HEK293 (cell line): ENCODE results near the gene CHST3.
A peak's percentile ranks its signal among the peaks of the same experiment; 100 is the strongest.

Experiments used
- CTCF ChIA-PET: fragments of 350-600 bp; formaldehyde crosslinking; extraction: SDS; loops from one replicate; lab custom pipeline; 2021; ENCODE audit warnings: antibody characterized with exemption; lab: Yijun Ruan, JAX
- POLR2A ChIA-PET: fragments of 300-600 bp; formaldehyde crosslinking; extraction: SDS; loops from one replicate; lab custom pipeline; 2020; ENCODE audit warnings: antibody characterized with exemption, inconsistent platforms; lab: Yijun Ruan, JAX
- H3K27ac ChIP-seq: fragments of 200-500 bp; sonication (Bioruptor generic); 2 replicates; pipeline ENCODE4 v1.5.1; 2014; ENCODE audit warnings: low read depth, low read length, control low read depth, inconsistent platforms; ENCODE audit errors: extremely low read depth
- H3K36me3 ChIP-seq, 2 experiments: fragments of 200-500 bp in 1 of 2; sonication (Bioruptor generic) in 1 of 2; 1 replicate in 1 of 2; 2 replicates in 1 of 2; pipeline ENCODE4 v1.5.1; 2014 to 2017; ENCODE audit warnings: inconsistent platforms in 2 of 2, low read length in 2 of 2; ENCODE audit not compliant: control insufficient read depth in 2 of 2, insufficient read depth in 1 of 2
- H3K4me1 ChIP-seq: fragments of 200-500 bp; sonication (Bioruptor generic); 2 replicates; pipeline ENCODE4 v1.5.1; 2014; ENCODE audit warnings: mild to moderate bottlenecking, low read length, inconsistent platforms; ENCODE audit not compliant: control insufficient read depth, insufficient read depth
- H3K4me3 ChIP-seq: 2 replicates; pipeline ENCODE4 v1.5.1; 2011; ENCODE audit warnings: low read depth, mild to moderate bottlenecking, control low read depth, low read length, moderate library complexity
- H3K9me3 ChIP-seq: fragments of 200-500 bp; sonication (Bioruptor generic); 2 replicates; pipeline ENCODE4 v1.5.1; 2014; ENCODE audit warnings: low read depth, low read length, inconsistent platforms; ENCODE audit not compliant: control insufficient read depth, insufficient read depth
- BCL11A ChIP-seq: fragments of 450-650 bp; formaldehyde crosslinking; IDR thresholded peaks from 2 replicates; pipeline ENCODE4 v1.5.1; 2016; ENCODE audit warnings: low read depth, missing biosample characterization, missing genetic modification characterization
- EGR2 ChIP-seq: fragments of 450-650 bp; formaldehyde crosslinking; IDR thresholded peaks from 2 replicates; pipeline ENCODE4 v1.5.1; 2016; ENCODE audit warnings: low read depth, missing biosample characterization, missing genetic modification characterization
- KLF1 ChIP-seq: fragments of 450-650 bp; formaldehyde crosslinking; IDR thresholded peaks from 2 replicates; pipeline ENCODE4 v1.5.1; 2016; ENCODE audit warnings: missing biosample characterization, missing genetic modification characterization
- ZEB2 ChIP-seq: fragments of 450-650 bp; formaldehyde crosslinking; IDR thresholded peaks from 2 replicates; pipeline ENCODE4 v1.5.1; 2016; ENCODE audit warnings: missing biosample characterization, missing genetic modification characterization
- ZFHX2 ChIP-seq: fragments of 450-650 bp; formaldehyde crosslinking; conservative IDR thresholded peaks from 2 replicates; pipeline ENCODE4 v1.5.1; 2016; ENCODE audit warnings: missing biosample characterization, missing genetic modification characterization
- ZFP69B ChIP-seq: fragments of 450-650 bp; formaldehyde crosslinking; IDR thresholded peaks from 2 replicates; pipeline ENCODE4 v1.5.1; 2016; ENCODE audit warnings: missing biosample characterization, missing genetic modification characterization
- ZIC2 ChIP-seq: fragments of 450-650 bp; formaldehyde crosslinking; IDR thresholded peaks from 2 replicates; pipeline ENCODE4 v1.5.1; 2016; ENCODE audit warnings: missing biosample characterization, missing genetic modification characterization
- ZNF561 ChIP-seq: fragments of 450-650 bp; IDR thresholded peaks from 2 replicates; pipeline ENCODE4 v1.5.1; 2018; ENCODE audit warnings: missing biosample characterization, missing genetic modification characterization, borderline replicate concordance
- ZNF600 ChIP-seq: fragments of 450-650 bp; formaldehyde crosslinking; IDR thresholded peaks from 2 replicates; pipeline ENCODE4 v1.5.1; 2016; ENCODE audit warnings: missing biosample characterization, missing genetic modification characterization
- ZNF664 ChIP-seq: fragments of 450-650 bp; formaldehyde crosslinking; IDR thresholded peaks from 2 replicates; pipeline ENCODE4 v1.5.1; 2016; ENCODE audit warnings: missing biosample characterization, missing genetic modification characterization
- TF ChIP-seq, protein P1 (sequence below): fragments of 450-650 bp; formaldehyde crosslinking; IDR thresholded peaks from 2 replicates; pipeline ENCODE4 v1.5.1; 2016; ENCODE audit warnings: missing biosample characterization, missing genetic modification characterization
- TF ChIP-seq, protein P2 (sequence below): fragments of 450-650 bp; formaldehyde crosslinking; IDR thresholded peaks from 2 replicates; pipeline ENCODE4 v1.5.1; 2016; ENCODE audit warnings: missing biosample characterization, missing genetic modification characterization
- TF ChIP-seq, protein P3 (sequence below): fragments of 450-650 bp; formaldehyde crosslinking; IDR thresholded peaks from 2 replicates; pipeline ENCODE4 v1.5.1; 2016; ENCODE audit warnings: missing biosample characterization, missing genetic modification characterization
- TF ChIP-seq, protein P4 (sequence below): fragments of 450-650 bp; formaldehyde crosslinking; optimal IDR thresholded peaks from 2 replicates; pipeline ENCODE3; 2016; ENCODE audit warnings: missing biosample characterization, mild to moderate bottlenecking, missing genetic modification characterization
- TF ChIP-seq, protein P5 (sequence below): fragments of 450-650 bp; formaldehyde crosslinking; IDR thresholded peaks from 2 replicates; pipeline ENCODE4 v1.5.1; 2016; ENCODE audit warnings: missing biosample characterization, missing genetic modification characterization, low read depth

The CHST3 gene

DNA sequence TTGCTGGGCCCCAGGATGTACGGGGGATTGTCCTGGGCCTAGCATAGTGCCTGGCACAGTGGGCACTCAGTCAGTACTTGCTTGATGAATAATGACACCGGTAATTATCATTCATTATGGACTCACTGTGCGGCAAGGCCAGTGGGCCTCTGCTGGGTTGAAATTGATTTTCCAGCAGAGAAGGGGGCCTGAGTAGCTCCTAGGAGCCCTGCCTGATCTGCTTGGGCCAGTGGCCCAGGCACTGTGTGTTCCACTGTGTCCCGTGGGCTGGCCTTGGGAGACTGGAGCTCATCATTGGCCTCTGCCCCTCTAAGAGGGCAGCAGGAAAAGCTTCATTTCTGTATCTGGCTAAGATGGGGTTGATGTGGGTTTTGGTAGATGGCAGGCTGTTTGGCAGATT is 1.4 kb downstream of the CHST3 start:
- H3K9me3 ChIP-seq, result no peaks in the 10 kb centered on the region
- H3K4me3 ChIP-seq, result peak overlapping the region; percentile 62
- no peaks in the 10 kb centered on the region for H3K36me3 ChIP-seq
- TF ChIP-seq KLF1 (0 out of 2 replicates have a peak, but pooled peaks have one; percentile 1), ZIC2 (tag by site-specific recombination) (peak; percentile 59; the same call in 1 of the 2 replicates), ZNF561 (no peak)
- TF ChIP-seq, protein P1, sequence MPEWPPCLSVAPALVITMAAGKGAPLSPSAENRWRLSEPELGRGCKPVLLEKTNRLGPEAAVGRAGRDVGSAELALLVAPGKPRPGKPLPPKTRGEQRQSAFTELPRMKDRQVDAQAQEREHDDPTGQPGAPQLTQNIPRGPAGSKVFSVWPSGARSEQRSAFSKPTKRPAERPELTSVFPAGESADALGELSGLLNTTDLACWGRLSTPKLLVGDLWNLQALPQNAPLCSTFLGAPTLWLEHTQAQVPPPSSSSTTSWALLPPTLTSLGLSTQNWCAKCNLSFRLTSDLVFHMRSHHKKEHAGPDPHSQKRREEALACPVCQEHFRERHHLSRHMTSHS, result no peak
- ChIA-PET POLR2A (interaction anchor here (0.6 kb wide), 1 partner anchor 62 kb away, joined by 6 read pairs; no protein-coding TSS in a partner anchor), CTCF (interaction anchor here (1.1 to 1.9 kb wide), 5 partner anchors 8 to 82 kb away, joined by 3 to 9 read pairs (median 4); no protein-coding TSS in a partner anchor)
- H3K27ac ChIP-seq, result peak overlapping the region; percentile 19; the same call in 1 of the 2 replicates
- H3K4me1 ChIP-seq, result peaks cover 9% of the 10 kb centered on the region

DNA sequence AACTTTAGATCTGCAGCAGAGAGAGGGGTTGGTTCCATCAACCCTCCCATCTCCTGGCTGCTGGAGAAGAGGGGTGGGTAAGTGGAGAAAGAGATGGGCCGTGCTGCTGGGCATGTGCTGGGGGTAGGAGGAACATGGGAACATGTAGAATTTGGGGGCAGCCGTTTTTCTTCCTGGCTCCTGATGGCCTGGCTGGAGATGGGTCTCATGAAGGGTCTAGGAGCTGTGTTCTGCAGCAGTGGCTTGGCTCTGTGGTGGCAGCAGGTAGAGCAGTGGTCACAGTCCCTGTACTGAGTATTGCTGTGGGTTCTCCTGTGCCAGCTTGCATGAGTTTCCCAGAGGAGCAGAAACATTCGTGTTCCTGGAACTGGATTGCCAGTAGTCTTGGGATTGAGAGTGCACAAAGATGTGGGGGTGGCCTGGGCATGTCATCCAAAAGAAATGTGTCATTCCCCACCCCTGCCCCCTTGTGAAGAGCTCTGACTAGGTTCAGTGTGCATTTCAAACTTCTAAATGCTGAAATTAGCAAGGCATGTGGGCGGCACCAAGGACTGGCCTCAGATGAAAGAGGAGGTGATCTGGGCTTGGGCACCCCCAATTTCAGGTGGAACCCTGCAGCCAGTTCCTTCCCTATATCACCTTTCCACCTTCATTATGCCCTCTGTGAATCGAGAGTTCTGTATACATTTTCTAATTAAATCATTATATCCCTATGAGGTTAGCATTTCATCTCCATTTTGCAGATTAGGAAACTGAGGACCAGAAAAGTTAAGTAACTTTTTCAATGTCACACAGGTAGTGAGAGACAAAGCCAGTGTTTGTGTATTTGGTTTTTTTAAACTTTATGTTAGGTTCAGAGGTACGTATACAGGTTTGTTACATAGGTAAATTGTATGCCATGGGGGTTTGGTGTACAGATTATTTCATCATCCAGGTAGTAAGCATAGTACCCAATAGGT is 2.1 kb downstream of the CHST3 start:
- H3K4me1 ChIP-seq, result peaks cover 9% of the 10 kb centered on the region
- POLR2A ChIA-PET, result no interaction called here
- H3K27ac ChIP-seq, result no peak overlapping the region; the same call in 1 of the 2 replicates
- no peaks in the 10 kb centered on the region for H3K36me3 ChIP-seq
- H3K4me3 ChIP-seq, result no peak overlapping the region
- peak; percentile 61 for TF ChIP-seq EGR2 (tag by site-specific recombination)
- TF ChIP-seq, protein P2, sequence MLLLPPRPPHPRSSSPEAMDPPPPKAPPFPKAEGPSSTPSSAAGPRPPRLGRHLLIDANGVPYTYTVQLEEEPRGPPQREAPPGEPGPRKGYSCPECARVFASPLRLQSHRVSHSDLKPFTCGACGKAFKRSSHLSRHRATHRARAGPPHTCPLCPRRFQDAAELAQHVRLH (tag by site-specific recombination), result 0 out of 2 replicates have a peak, but pooled peaks have one; percentile 18
- TF ChIP-seq, protein P3, sequence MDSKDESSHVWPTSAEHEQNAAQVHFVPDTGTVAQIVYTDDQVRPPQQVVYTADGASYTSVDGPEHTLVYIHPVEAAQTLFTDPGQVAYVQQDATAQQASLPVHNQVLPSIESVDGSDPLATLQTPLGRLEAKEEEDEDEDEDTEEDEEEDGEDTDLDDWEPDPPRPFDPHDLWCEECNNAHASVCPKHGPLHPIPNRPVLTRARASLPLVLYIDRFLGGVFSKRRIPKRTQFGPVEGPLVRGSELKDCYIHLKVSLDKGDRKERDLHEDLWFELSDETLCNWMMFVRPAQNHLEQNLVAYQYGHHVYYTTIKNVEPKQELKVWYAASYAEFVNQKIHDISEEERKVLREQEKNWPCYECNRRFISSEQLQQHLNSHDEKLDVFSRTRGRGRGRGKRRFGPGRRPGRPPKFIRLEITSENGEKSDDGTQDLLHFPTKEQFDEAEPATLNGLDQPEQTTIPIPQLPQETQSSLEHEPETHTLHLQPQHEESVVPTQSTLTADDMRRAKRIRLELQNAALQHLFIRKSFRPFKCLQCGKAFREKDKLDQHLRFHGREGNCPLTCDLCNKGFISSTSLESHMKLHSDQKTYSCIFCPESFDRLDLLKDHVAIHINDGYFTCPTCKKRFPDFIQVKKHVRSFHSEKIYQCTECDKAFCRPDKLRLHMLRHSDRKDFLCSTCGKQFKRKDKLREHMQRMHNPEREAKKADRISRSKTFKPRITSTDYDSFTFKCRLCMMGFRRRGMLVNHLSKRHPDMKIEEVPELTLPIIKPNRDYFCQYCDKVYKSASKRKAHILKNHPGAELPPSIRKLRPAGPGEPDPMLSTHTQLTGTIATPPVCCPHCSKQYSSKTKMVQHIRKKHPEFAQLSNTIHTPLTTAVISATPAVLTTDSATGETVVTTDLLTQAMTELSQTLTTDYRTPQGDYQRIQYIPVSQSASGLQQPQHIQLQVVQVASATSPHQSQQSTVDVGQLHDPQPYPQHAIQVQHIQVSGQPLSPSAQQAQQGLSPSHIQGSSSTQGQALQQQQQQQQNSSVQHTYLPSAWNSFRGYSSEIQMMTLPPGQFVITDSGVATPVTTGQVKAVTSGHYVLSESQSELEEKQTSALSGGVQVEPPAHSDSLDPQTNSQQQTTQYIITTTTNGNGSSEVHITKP, result peak; percentile 64
- TF ChIP-seq BCL11A (tag by site-specific recombination), result no peak
- TF ChIP-seq, protein P4, sequence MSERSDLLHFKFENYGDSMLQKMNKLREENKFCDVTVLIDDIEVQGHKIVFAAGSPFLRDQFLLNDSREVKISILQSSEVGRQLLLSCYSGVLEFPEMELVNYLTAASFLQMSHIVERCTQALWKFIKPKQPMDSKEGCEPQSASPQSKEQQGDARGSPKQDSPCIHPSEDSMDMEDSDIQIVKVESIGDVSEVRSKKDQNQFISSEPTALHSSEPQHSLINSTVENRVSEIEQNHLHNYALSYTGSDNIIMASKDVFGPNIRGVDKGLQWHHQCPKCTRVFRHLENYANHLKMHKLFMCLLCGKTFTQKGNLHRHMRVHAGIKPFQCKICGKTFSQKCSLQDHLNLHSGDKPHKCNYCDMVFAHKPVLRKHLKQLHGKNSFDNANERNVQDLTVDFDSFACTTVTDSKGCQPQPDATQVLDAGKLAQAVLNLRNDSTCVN, result no peak
- TF ChIP-seq ZNF600 (tag by site-specific recombination), result peak; percentile 68; the same call in 1 of the 2 replicates
- 0 out of 2 replicates have a peak, but pooled peaks have one; percentile 14 for TF ChIP-seq ZEB2 (tag by site-specific recombination)
- TF ChIP-seq ZNF664 (tag by site-specific recombination), result peak; percentile 33; the same call in 1 of the 2 replicates
- TF ChIP-seq ZFHX2 (tag by site-specific recombination), result peak; percentile 69
- TF ChIP-seq, protein P5, sequence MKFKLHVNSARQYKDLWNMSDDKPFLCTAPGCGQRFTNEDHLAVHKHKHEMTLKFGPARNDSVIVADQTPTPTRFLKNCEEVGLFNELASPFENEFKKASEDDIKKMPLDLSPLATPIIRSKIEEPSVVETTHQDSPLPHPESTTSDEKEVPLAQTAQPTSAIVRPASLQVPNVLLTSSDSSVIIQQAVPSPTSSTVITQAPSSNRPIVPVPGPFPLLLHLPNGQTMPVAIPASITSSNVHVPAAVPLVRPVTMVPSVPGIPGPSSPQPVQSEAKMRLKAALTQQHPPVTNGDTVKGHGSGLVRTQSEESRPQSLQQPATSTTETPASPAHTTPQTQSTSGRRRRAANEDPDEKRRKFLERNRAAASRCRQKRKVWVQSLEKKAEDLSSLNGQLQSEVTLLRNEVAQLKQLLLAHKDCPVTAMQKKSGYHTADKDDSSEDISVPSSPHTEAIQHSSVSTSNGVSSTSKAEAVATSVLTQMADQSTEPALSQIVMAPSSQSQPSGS (tag by site-specific recombination), result no peak
- TF ChIP-seq ZFP69B (tag by site-specific recombination), result no peak
- CTCF ChIA-PET, result interaction anchor here (1.1 to 1.9 kb wide), 5 partner anchors 9 to 82 kb away, joined by 3 to 9 read pairs (median 4); no protein-coding TSS in a partner anchor
- H3K9me3 ChIP-seq, result no peaks in the 10 kb centered on the region
